Stomach (tissue), 9 donors: ENCODE results near the gene C1QL3. TPM values are rescaled to one million over a fixed set of nuclear protein-coding genes. Genes with fewer than 3 reads are reported as not detected.

Experiments used
- DNase-seq, 2 donors: peaks; one replicate each; pipeline versions ENCODE4 v3.0.0 to v3.0.0-alpha.2; 2013 to 2019
- H3K27ac ChIP-seq, 5 donors: fragments of 200-600 bp in 4 of 5; sonication (generic) in 4 of 5; one replicate each; pipeline ENCODE4 v1.5.1; 2013 to 2019; ENCODE audit warnings: mild to moderate bottlenecking in 1 of 5, moderate library complexity in 1 of 5
- H3K27me3 ChIP-seq, 3 donors: fragments of 200-600 bp; sonication (generic); one replicate each; pipeline ENCODE4 v1.5.1; 2017 to 2019; ENCODE audit warnings: mixed run types in 1 of 3
- H3K36me3 ChIP-seq, 4 donors: fragments of 200-600 bp; sonication (generic); 1 replicate in 3 of 4; 2 replicates in 1 of 4; pipeline ENCODE4 v1.5.1; 2016 to 2019
- H3K4me1 ChIP-seq, 4 donors: fragments of 200-600 bp; sonication (generic); one replicate each; pipeline ENCODE4 v1.5.1; 2016 to 2019
- H3K4me3 ChIP-seq, 4 donors: fragments of 200-600 bp; sonication (generic) in 3 of 4; one replicate each; pipeline ENCODE4 v1.5.1; 2016 to 2019; ENCODE audit warnings: mild to moderate bottlenecking in 1 of 4
- H3K9me3 ChIP-seq, 4 donors: fragments of 200-600 bp; sonication (generic); one replicate each; pipeline ENCODE4 v1.5.1; 2016 to 2019
- EP300 ChIP-seq: sonication (generic); formaldehyde crosslinking; IDR thresholded peaks from one replicate; pipeline ENCODE4 v1.6.1; 2017; ENCODE audit warnings: antibody characterized with exemption
- POLR2A ChIP-seq, 4 donors: fragments of 450-650 bp; IDR thresholded peaks; one replicate each; pipeline ENCODE4 v1.6.1; 2016; ENCODE audit warnings: antibody characterized with exemption in 4 of 4, control low read depth in 2 of 4, mild to moderate bottlenecking in 1 of 4, moderate library complexity in 1 of 4
- POLR2AphosphoS5 ChIP-seq, 3 donors: sonication (generic); formaldehyde crosslinking; IDR thresholded peaks; one replicate each; pipeline ENCODE4 v1.6.1; 2016; ENCODE audit warnings: antibody characterized with exemption in 3 of 3
- WGBS, 5 donors: extraction: QIAGEN DNeasy Blood & Tissue Kit in 3 of 5; methylation state at CpG; one replicate each; pipeline versions ENCODE4 v1.1.5 to v1.1.7; 2013 to 2018; 5-methylcytosine and 5-hydroxymethylcytosine counted together
- intact Hi-C: fragments of 100-400 bp; cut with DNase I; formaldehyde crosslinking; loops from one replicate; pipeline ENCODE4 v1.15.1; 2023; ENCODE audit warnings: low total_unique reads
- polyA plus RNA-seq, 3 donors: library from polyadenylated mRNA; stranded (reverse); fragments of 200-250 nt; gene quantifications; one replicate each; pipeline ENCODE4 v1.2.3, GENCODE V29; 2013
- total RNA-seq, 5 donors: library from RNA; depleted of rRNA; stranded (reverse); fragments of >200 nt; gene quantifications; one replicate each; pipeline versions ENCODE4 v1.1.0 to v1.2.3, GENCODE V29; 2014 to 2016
- TF ChIP-seq, protein P1 (sequence below), 7 experiments: fragments of 450-650 bp in 4 of 7; fragments of 200-600 bp in 3 of 7; sonication (generic) in 3 of 7; IDR thresholded peaks; one replicate each; pipeline ENCODE4 v1.5.1; 2016 to 2019; ENCODE audit warnings: antibody characterized with exemption in 7 of 7, control low read depth in 2 of 7, mild to moderate bottlenecking in 1 of 7
- donor health status: healthy with polysubstance abuse.
- donor health status: Bipolar disorder and iron deficiency.
- donor health status: healthy.

C1QL3 gene
- total and polyA plus RNA-seq, 8 donors = 0.73 TPM; not detected in 7

DNA sequence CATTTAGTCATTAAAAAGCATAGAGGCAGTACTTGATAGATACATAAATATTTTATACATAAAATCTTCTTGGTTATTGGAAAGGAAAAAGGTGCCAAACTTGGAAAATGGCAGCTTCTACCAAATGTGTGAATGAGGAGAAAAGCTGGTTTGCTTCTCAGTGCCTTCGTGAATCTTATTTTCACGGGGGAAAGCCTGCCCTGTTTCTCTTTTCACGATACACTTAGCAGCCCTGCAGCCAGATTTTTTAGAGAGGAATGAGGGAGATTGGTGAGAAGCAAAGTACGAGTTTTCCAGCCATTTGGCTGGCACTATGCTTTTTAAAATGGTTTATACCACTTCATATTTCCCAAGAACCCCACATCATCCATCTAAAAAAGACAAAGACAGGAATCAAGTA lies 22.9 kb upstream of the C1QL3 start:
- H3K36me3 ChIP-seq = no peaks in the 10 kb centered on the region
- no peaks in the 10 kb centered on the region for H3K9me3 ChIP-seq
- H3K4me3 ChIP-seq = no peak overlapping the region
- no peak overlapping the region for H3K27ac ChIP-seq
- no peaks in the 10 kb centered on the region for H3K27me3 ChIP-seq
- no peak for DNase-seq
- WGBS, 5 donors = 80 to 84% (median 82%) methylated on average over 4 of the region's 4 CpGs
- TF ChIP-seq, protein P1, sequence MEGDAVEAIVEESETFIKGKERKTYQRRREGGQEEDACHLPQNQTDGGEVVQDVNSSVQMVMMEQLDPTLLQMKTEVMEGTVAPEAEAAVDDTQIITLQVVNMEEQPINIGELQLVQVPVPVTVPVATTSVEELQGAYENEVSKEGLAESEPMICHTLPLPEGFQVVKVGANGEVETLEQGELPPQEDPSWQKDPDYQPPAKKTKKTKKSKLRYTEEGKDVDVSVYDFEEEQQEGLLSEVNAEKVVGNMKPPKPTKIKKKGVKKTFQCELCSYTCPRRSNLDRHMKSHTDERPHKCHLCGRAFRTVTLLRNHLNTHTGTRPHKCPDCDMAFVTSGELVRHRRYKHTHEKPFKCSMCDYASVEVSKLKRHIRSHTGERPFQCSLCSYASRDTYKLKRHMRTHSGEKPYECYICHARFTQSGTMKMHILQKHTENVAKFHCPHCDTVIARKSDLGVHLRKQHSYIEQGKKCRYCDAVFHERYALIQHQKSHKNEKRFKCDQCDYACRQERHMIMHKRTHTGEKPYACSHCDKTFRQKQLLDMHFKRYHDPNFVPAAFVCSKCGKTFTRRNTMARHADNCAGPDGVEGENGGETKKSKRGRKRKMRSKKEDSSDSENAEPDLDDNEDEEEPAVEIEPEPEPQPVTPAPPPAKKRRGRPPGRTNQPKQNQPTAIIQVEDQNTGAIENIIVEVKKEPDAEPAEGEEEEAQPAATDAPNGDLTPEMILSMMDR (IDR thresholded peaks at IDR 0.05) = no peak
- TF ChIP-seq POLR2A (IDR thresholded peaks at IDR 0.05) (no peak), EP300 (no peak), POLR2AphosphoS5 (IDR thresholded peaks at IDR 0.05) (no peak)
- intact Hi-C loops = loop anchor here (10.0 kb wide), 1 partner anchor 640 kb away; no protein-coding TSS in a partner anchor
- H3K4me1 ChIP-seq = peaks cover 0 to 7% (median 0%) of the 10 kb centered on the region in 4 donors

DNA sequence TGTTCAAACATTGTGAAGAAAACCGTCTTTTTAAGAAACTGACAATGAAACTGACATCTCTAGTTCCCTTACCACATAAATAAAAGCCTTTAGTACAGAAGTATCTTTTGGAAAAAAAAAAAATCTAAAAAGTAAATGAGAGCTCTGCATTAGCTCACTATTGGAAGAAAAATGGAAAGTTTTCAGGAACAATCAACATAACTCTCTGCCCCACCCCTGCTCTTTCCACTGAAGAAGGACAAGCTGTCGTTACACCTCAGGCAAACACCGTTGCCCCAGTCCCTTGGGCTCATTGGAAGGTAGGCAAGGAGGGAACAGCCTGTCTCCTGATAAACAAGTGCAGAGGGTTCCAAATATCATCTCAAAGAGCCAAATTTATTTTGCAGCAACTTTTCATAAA lies 22.4 kb upstream of the C1QL3 start:
- 30 to 59% (median 52%) methylated on average over 3 of the region's 3 CpGs for WGBS, 5 donors
- H3K27ac ChIP-seq = no peak overlapping the region
- no peak for TF ChIP-seq EP300

DNA sequence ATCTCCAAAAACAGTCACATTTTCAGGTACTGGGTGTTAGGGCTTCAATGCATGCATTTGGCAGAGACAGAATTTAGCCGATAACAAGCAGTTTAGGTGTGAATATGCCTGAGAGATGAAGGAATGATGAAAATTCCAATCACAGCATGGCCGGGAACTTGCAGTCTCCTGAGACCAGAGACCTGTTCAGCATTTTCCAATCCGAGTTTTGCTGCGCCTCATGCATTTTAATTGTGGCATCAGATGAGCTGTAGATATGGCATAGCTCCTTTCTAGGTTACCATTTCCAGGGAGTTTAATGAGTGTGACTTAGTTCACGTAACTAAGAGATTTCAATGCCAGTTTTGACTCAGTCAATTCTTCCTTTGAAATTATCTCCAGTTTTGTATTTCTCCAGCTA lies 14.5 kb upstream of the C1QL3 start:
- intact Hi-C loops = no loop called here
- no peak for DNase-seq
- WGBS, 5 donors = 86 to 94% (median 92%) methylated on average over 5 of the region's 5 CpGs
- Histone ChIP-seq H3K27me3 (no peaks in the 10 kb centered on the region), H3K4me3 (no peak overlapping the region), H3K27ac (no peak overlapping the region), H3K36me3 (no peaks in the 10 kb centered on the region), H3K4me1 (no peaks in the 10 kb centered on the region), H3K9me3 (no peaks in the 10 kb centered on the region)
- TF ChIP-seq, protein P1 (IDR thresholded peaks at IDR 0.05) = no peak
- TF ChIP-seq POLR2AphosphoS5 (IDR thresholded peaks at IDR 0.05) (no peak), POLR2A (IDR thresholded peaks at IDR 0.05) (no peak)

More for the DNA sequence above, 22.4 kb upstream of the C1QL3 start:
- Histone ChIP-seq H3K36me3 (no peaks in the 10 kb centered on the region), H3K4me1 (peaks cover 0 to 7% (median 0%) of the 10 kb centered on the region in 4 donors), H3K4me3 (no peak overlapping the region), H3K27me3 (no peaks in the 10 kb centered on the region), H3K9me3 (no peaks in the 10 kb centered on the region)
- intact Hi-C loops = loop anchor here (10.0 kb wide), 1 partner anchor 639 kb away; no protein-coding TSS in a partner anchor
- DNase-seq = no peak

DNA sequence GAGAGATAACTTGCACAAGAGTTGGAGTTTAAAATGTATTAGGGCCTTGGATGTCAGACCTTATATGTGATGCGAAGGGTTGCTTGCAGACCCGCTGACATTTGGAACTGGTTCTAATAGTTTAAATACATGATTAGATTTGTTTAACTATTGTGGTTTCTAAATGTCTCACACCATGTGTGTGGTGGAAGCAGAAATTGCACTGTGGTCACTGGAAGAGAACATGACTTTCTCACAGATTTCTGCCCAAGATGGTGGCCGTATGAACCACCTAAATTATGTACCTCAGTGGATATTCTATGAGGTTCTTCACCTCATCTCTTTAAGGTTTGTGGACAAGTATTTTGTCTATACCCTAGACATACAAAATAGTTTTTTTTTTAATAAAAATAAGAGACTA lies 8.2 kb upstream of the C1QL3 start:
- Histone ChIP-seq H3K36me3 (no peaks in the 10 kb centered on the region), H3K4me3 (no peak overlapping the region), H3K27me3 (no peaks in the 10 kb centered on the region), H3K9me3 (no peaks in the 10 kb centered on the region), H3K4me1 (no peaks in the 10 kb centered on the region), H3K27ac (no peak overlapping the region)
- DNase-seq = no peak
- TF ChIP-seq, protein P1 (IDR thresholded peaks at IDR 0.05) = no peak
- TF ChIP-seq POLR2AphosphoS5 (IDR thresholded peaks at IDR 0.05) (no peak), EP300 (no peak), POLR2A (IDR thresholded peaks at IDR 0.05) (no peak)
- intact Hi-C loops = no loop called here
- 57 to 73% (median 61%) methylated on average over 3 of the region's 3 CpGs for WGBS, 5 donors

DNA sequence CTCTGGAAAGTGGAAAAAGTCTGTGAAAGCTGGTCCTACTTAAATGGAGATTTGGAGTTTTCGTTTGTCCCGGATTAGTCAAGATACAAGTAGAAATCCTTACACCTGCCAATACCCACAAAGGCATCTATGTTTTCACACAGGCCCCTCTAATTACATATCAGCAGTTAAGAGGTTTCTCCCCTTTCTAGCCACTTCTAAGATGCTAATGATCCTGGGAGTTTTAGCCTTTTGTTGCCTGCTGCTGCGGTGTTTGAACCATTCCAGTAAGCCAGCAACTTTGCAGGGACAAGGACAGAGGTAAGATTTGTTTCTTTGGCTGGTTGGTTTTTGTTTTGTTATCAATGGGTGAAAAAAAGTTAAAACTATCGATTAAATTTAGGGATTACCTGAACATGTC lies 5.8 kb upstream of the C1QL3 start:
- H3K27ac ChIP-seq = no peak overlapping the region
- WGBS, 5 donors = 66 to 81% (median 72%) methylated on average over 4 of the region's 4 CpGs
- no peak overlapping the region for H3K4me3 ChIP-seq
- intact Hi-C loops = no loop called here
- no peak for DNase-seq
- H3K9me3 ChIP-seq = no peaks in the 10 kb centered on the region
- H3K4me1 ChIP-seq = no peaks in the 10 kb centered on the region
- no peaks in the 10 kb centered on the region for H3K36me3 ChIP-seq
- TF ChIP-seq, protein P1 (IDR thresholded peaks at IDR 0.05) = no peak
- TF ChIP-seq POLR2A (IDR thresholded peaks at IDR 0.05) (no peak), EP300 (no peak), POLR2AphosphoS5 (IDR thresholded peaks at IDR 0.05) (no peak)
- H3K27me3 ChIP-seq = peaks cover 0 to 12% (median 0%) of the 10 kb centered on the region in 3 donors
